GM21367 (cell line): ENCODE results near the gene REXO4.

ENCODE experiments used
- ATAC-seq: cut with Tn5 transposase; IDR thresholded peaks from one replicate; pipeline ENCODE4 v1.9.1; 2021; ENCODE audit not compliant: unreplicated experiment

The REXO4 gene, protein sequence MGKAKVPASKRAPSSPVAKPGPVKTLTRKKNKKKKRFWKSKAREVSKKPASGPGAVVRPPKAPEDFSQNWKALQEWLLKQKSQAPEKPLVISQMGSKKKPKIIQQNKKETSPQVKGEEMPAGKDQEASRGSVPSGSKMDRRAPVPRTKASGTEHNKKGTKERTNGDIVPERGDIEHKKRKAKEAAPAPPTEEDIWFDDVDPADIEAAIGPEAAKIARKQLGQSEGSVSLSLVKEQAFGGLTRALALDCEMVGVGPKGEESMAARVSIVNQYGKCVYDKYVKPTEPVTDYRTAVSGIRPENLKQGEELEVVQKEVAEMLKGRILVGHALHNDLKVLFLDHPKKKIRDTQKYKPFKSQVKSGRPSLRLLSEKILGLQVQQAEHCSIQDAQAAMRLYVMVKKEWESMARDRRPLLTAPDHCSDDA

DNA sequence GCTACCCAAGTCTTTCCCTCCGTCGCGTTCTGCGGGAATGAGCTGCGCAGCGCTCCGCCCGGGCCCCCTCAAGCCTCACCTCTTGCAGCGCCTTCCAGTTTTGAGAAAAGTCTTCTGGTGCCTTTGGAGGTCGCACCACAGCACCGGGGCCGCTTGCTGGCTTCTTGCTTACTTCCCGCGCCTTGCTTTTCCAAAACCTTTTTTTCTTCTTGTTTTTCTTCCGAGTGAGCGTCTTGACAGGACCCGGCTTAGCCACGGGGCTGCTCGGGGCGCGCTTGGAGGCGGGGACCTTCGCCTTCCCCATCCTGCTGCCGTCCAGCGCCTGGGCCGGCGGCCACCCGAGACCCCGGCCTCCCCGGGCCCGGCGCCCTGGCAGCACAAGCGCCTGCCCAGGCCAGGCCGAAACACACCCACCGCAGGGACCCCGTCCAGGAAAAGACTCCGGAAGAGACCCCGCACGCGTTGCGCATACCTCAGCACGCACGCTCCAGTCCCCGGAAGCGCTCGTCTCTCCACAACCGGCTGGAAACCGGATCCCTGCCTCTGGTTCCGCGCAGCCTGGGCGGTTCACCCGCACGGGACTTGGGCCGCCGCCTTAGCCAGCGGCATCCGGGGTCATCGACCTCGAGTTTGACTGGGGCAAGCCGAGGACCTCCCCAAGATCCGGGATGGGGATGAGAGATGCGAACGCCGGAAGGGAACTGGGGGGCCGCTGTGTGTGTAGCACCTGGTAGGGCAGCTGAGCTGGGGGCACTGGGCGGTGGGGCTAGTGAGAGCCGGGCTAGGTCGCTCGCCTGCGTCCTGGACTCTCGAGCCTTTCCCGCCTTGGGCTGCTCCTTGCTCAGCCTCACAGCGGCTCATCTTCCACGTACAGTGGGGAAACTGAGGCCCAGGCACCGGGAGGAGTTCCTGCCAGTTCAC lies at the start of gene REXO4:
Gene REXO4, minus strand, starts transcription at position 470 of the 921 bp plus-strand sequence. Its CDS starts 166 bp downstream, at position 304.
- peak; percentile 57 for ATAC-seq

- no peak for ATAC-seq
These were observed 49.3 kb upstream of the REXO4 start for GRCh38 chr9:133467101-133467500.

DNA sequence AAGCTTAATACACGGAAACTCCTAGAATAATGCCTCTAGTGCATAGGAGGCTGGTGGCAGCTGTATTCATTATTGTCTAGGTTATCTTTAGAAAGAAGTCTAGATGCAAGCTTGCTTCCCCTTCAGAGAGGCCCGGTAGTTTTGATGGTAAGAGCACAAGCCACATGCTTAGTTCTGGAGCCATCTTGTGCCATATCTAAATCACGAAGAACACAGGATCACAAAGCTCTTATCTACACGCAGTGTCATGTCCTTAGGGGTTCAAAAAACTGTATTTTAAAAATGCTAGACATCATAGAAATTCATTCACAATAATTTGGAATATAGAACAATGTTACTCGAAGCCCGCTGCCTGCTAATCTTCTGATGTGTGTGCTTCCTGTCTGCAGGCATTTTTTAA lies 48.2 kb upstream of the REXO4 start:
- ATAC-seq: no peak

GRCh38 chr9:133464638-133465037 lies 46.8 kb upstream of the REXO4 start:
- ATAC-seq: no peak

DNA sequence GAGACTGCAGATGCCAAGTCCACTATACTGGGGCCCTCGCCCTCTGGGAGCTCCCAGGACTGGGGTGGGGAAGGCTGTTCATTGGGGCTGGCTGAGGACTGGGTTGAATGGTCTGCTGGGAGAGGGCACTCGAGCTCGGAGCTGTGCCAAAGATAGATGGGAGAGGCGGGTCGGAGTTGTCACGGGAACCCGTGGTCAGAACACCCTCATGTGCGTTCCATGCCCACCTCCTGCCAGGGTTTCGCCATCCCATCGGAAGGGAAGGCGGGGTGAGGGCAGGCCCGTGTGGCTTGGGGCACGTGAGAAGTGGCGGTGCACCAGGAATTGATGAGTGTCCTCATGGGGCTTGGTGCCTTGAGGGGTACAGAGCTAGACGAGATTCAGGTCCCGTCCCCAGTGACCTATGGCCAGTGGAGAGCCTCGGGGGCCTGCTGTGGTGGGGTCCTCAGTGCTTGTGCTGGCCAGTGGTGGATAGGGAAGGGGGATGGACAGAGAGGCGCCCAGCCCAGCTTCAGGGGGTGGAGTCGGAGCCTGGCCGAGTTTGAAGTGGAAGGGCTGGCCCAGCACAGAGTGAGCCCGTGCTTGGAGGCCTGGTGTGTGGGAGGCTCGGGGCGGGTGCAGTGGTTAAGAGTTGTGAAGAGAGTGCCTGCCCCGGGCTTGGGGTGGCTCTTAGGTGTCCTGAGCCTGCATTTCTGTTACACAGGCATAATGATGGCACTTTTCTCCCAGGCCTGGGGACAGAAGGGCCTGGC lies 46.2 kb upstream of the REXO4 start:
- no peak for ATAC-seq

DNA sequence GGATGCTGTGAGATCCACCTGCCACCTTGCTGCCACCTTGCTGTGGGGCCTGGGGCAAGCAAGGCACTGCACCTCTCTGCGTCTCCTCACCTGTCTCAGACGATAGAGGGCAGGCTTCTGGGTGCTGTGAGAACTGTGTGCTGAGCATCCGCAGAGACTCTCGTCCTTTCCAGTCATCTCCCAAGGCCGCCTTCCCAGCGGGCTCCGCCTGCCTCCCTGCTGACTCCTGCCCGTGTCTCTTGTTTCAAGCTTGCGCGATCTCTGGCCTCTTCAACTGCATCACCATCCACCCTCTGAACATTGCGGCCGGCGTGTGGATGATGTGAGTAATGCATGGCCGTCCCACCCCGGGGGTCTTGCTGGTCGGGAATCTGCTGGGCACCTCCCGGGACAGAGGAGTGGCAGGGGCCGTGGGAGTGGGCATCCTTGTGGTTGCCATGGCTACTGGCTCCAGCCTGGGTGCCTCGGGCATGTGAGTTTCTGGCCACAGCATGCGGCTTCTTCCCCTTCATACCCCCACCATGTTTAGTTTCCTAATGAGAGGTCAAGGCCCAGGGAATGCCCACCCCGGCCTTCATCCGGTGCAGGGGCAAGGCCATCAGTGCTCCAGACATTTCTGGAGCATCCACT lies 45.5 kb upstream of the REXO4 start:
- no peak for ATAC-seq

DNA sequence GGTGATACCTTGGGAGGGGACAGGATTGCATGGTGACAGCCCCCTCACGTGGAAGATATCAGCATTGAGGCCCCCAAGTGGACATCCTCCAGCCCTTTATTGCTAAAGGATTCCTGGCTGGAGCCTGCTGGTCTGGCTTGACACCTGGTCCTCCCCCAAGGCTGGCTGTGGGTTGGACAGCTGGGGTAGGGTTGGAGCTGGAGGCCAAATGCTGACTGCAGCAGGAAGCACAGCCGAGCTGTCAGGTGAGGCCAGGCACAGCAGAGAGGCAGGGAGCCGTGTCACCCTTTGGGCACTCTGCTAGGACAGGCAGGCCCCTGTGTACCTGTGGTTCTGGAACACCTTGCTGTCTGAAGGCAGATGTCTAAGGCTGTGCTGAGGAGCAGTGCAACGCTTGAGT lies 44.2 kb upstream of the REXO4 start:
- no peak for ATAC-seq

DNA sequence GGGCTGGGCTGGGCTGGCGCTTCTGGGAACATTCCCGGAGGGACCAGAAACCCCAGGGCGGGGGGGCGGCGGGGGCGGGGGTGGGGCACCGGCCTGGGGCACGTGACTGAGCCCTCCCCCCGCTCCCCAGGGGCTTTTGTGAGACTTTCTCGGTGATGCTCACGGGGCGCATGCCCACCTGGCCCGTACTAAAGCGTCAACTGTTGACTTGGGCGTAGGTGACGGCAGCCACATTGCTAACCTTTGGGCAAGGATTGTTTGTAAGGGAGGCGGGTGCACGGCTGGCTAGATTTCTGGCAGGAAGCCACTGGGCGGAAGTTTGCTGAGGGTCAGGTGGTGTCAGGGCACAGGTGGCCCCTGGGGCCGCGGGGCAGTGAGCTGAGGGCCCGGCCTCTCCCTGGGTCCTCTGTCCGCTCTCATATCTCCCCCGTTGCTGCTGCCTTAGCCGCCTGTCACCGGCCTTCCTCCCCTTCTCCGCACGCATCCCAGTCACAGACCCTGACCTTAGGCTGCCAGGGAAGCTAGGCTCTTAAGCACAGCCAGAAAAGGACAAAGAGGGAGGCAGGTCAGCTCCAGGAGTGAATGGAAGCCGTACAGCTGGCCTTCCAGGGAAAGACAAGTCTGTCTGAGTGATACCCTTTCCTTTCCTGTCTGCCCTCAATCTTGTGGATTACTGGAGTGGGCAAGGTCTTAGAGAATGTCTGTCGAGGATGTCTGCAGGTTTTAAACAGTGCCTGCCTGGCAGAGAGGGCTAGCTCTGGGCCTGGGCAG lies 42.8 kb upstream of the REXO4 start:
- ATAC-seq: peak; percentile 20

GRCh38 chr9:133459476-133460404 lies 41.9 kb upstream of the REXO4 start, which contains the start of gene CACFD1:
CACFD1 (plus strand) TSS chr9:133459978; CDS start chr9:133460067, 89 bp downstream.
- peak; percentile 65 for ATAC-seq

GRCh38 chr9:133458643-133459312 lies 41.0 kb upstream of the REXO4 start:
- ATAC-seq: no peak

DNA sequence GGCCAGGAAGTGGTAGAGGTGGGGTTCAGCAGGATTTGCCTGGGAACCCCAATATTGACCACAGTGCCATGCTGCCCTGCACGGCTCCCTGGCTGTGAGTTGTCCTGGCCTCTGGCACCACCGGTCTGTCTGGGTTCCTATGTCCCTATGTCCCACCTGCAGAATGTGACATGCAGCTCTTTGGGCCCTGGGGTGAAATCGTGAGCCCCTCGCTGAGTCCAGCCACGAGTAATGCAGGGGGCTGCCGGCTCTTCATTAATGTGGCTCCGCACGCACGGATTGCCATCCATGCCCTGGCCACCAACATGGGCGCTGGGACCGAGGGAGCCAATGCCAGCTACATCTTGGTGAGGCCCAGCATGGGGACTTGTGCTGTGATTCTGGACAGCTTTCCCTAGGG lies 39.9 kb upstream of the REXO4 start:
- no peak for ATAC-seq

GRCh38 chr9:133457233-133457632 lies 39.4 kb upstream of the REXO4 start:
- no peak for ATAC-seq

DNA sequence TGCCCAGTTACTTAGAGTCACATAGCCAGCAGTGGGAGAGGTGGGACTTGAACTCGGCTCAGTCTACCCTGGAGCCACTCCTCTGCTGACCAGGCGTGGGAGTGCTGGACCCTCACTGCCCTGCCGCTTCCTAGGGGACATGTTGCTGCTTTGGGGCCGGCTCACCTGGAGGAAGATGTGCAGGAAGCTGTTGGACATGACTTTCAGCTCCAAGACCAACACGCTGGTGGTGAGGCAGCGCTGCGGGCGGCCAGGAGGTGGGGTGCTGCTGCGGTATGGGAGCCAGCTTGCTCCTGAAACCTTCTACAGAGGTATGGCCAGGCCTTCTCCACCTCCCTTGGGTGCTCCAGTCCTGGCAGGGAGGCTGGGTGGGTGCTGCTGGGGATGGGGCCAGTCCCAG lies 38.6 kb upstream of the REXO4 start:
- ATAC-seq: no peak

GRCh38 chr9:133455936-133456335 lies 38.1 kb upstream of the REXO4 start:
- ATAC-seq: no peak

GRCh38 chr9:133454943-133455673 lies 37.3 kb upstream of the REXO4 start:
- ATAC-seq: no peak

- ATAC-seq: no peak
These were observed 36.5 kb upstream of the REXO4 start for GRCh38 chr9:133454325-133454724.

DNA sequence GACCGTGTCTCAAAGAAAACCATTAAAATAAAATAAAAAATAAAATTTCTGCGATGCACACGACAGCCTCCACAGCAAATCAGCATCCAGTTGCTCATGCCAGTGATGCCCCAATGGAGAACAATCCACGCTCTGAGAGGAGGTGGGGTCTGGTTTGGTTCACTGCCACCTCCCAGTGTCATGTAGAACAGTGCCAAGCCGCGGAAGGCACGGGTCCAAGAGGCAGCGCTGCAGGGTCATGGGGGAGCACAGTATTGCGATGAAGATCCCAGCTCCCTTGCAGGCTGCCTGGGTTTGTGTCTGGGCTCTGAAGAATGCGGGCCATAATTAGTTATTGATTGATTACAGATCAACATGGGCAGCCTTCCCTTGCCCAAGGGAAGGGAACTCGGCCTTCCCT lies 35.8 kb upstream of the REXO4 start:
- ATAC-seq: no peak

DNA sequence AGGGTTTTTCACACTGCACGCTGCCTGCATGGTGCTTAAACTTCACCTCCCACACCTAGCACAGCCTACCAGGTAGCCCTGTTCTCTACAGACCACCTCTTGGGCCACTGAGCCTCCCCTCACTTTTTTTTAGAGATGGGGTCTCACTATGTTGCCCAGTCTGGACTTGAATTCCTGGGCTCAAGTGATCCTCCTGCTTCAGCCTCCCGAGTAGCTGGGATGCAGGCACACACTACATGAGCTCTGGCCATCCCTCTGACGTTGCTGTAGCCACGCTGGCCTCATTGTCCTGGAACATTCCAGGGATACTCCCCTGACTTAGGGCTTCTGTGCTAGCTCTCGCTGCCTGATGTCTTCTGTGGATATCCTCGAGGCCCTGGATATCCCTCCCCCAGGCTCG lies 34.8 kb upstream of the REXO4 start:
- no peak for ATAC-seq
